Keratinocyte (primary cell): ENCODE data around the gene MADD.

Experiments used
- CTCF ChIP-seq, 3 experiments: IDR thresholded peaks in 1 of 3; conservative IDR thresholded peaks in 1 of 3; optimal IDR thresholded peaks in 1 of 3; 2 replicates in 2 of 3; 3 replicates in 1 of 3; pipeline versions ENCODE3 to v1.5.1; 2011; ENCODE audit warnings: low read length in 3 of 3, mild to moderate bottlenecking in 3 of 3, moderate library complexity in 2 of 3, control low read depth in 1 of 3, inconsistent platforms in 1 of 3; ENCODE audit not compliant: insufficient read depth in 2 of 3; ENCODE audit errors: extremely low read depth in 1 of 3
- EZH2 ChIP-seq: IDR thresholded peaks from one replicate; pipeline ENCODE4 v1.6.1; 2012; ENCODE audit warnings: inconsistent platforms, mild to moderate bottlenecking, low read length, moderate library complexity

GRCh38 chr11:47355283-47356128, 85.6 kb downstream of the MADD start:
- peak; percentile 99 to 100 (median 100) for TF ChIP-seq CTCF (optimal IDR thresholded peaks at IDR 0.05 in 1 of 3, IDR thresholded peaks at IDR 0.05 in 1 of 3, conservative IDR thresholded peaks at IDR 0.05 in 1 of 3; ENCODE audit: extremely low read depth in 1 of 3, insufficient read depth in 2 of 3, low read length in 3 of 3)
- no peak for TF ChIP-seq EZH2
